Measurements from ENCODE around the gene AGMAT. TPM values are rescaled to one million over a fixed set of nuclear protein-coding genes. Genes with fewer than 3 reads are reported as not detected.
A peak's percentile ranks its signal among the peaks of the same experiment; 100 is the strongest.

Gene AGMAT
- total and polyA plus RNA-seq, 2 of the 8 experiments (the other 6 are each of a cell fraction or from before 2014, with no cell fraction given), result 3.7 to 5.8 TPM

- no peak overlapping the region for H3K27ac ChIP-seq (ENCODE audit: low read depth, low read length)
- POLR2A ChIA-PET (ENCODE audit: partially characterized antibody), result interaction anchor here (1.3 to 5.7 kb wide), 2 partner anchors 12 to 32 kb away, joined by 5 to 37 read pairs; partner anchors contain the start of gene AGMAT
Measured at GRCh38 chr1:15616373-15617172, 31.7 kb upstream of the AGMAT start.

More at GRCh38 chr1:15616373-15617172, 31.7 kb upstream of the AGMAT start:
- H2BK15ac ChIP-seq (ENCODE audit: low read length), result no peak overlapping the region
- no peak overlapping the region for H4K91ac ChIP-seq (replicated peaks; ENCODE audit: insufficient read length, low read length)
- H2AK5ac ChIP-seq (ENCODE audit: low read depth, low read length), result no peak overlapping the region
- no peaks in the 10 kb centered on the region for H3K27me3 ChIP-seq (replicated peaks in 1 of 4; ENCODE audit: control insufficient read depth in 3 of 4, extremely low read depth in 1 of 4, insufficient read depth in 3 of 4, low read length in 3 of 4)
- CTCF ChIA-PET (ENCODE audit: partially characterized antibody), result interaction anchor here (0.7 to 1.5 kb wide), 4 partner anchors 11 to 38 kb away, joined by 3 to 9 read pairs (median 6); no protein-coding TSS in a partner anchor
- H2AFZ ChIP-seq (ENCODE audit: low read length), result peak overlapping the region; percentile 81
- peaks cover 14 to 39% of the 10 kb centered on the region in 2 experiments for H3K79me2 ChIP-seq (ENCODE audit: control insufficient read depth in 1 of 2, insufficient read depth in 2 of 2, low read length in 2 of 2)
- no peaks in the 10 kb centered on the region for H3K9me3 ChIP-seq (ENCODE audit: insufficient read depth in 2 of 2, low read depth in 1 of 2, low read length in 1 of 2)
- H3K23me2 ChIP-seq (ENCODE audit: low read depth, low read length), result peaks cover 4% of the 10 kb centered on the region
- H2BK12ac ChIP-seq (ENCODE audit: low read depth, low read length), result no peak overlapping the region
- H3K79me1 ChIP-seq (ENCODE audit: low read depth, low read length), result peaks cover 2% of the 10 kb centered on the region; the same call in 1 of the 2 replicates
- H3K4me3 ChIP-seq (ENCODE audit: extremely low read depth in 1 of 4, insufficient read depth in 2 of 4, low read depth in 3 of 4, low read length in 4 of 4), result peak overlapping the region; percentile 39 to 97 (median 47); a peak in 7 of 8 replicates
- H2BK5ac ChIP-seq (ENCODE audit: low read depth, low read length), result 0 out of 2 replicates have a peak overlapping the region, but pooled peaks have one; percentile 2
- no peak overlapping the region for H3K14ac ChIP-seq (ENCODE audit: insufficient read length)
- no peaks in the 10 kb centered on the region for H3K36me3 ChIP-seq (ENCODE audit: control insufficient read depth in 2 of 4, insufficient read depth in 4 of 4, low read length in 3 of 4)
- peak overlapping the region; percentile 68 to 83 for H3K4me2 ChIP-seq (ENCODE audit: insufficient read depth in 1 of 2, low read depth in 2 of 2, low read length in 2 of 2)
- peak overlapping the region in 1 of 4 experiments; percentile 50; a peak in 1 of 7 replicates for H3K9ac ChIP-seq (replicated peaks in 1 of 4; ENCODE audit: extremely low read depth in 1 of 4, low read depth in 3 of 4, low read length in 3 of 4)
- WGBS, 2 experiments (ENCODE audit: extremely low coverage in 1 of 2, insufficient coverage in 1 of 2, insufficient read length in 1 of 2, insufficient replicate concordance in 2 of 2, low coverage in 1 of 2, low lambda C conversion rate in 2 of 2, missing lambda C conversion rate in 1 of 2), result 29% methylated on average over 16 of the region's 16 CpGs; no CpG with 5 or more reads in 1 of the 2 experiments
- DNase-seq (ENCODE audit: low read depth in 1 of 2, low spot score in 2 of 2), result no peak
- FAIRE-seq, result no peak
- peak overlapping the region; percentile 44 for H4K5ac ChIP-seq (ENCODE audit: insufficient read length, low read depth, low read length)
- H3K4ac ChIP-seq (replicated peaks; ENCODE audit: insufficient read length, low read depth, low read length), result peak overlapping the region; percentile 16
- peaks cover 0 to 3% of the 10 kb centered on the region in 2 experiments for H4K20me1 ChIP-seq (replicated peaks in 1 of 2; ENCODE audit: control insufficient read depth in 1 of 2, insufficient read depth in 2 of 2, low read length in 2 of 2)
- no peak overlapping the region for H2BK20ac ChIP-seq (ENCODE audit: low read length)
- H3K18ac ChIP-seq (ENCODE audit: extremely low read depth, low read length), result peak overlapping the region; percentile 0; the same call in 1 of the 2 replicates
- no peak overlapping the region for H3K56ac ChIP-seq (replicated peaks; ENCODE audit: insufficient read length, low read depth, low read length)
- H3K4me1 ChIP-seq (replicated peaks in 1 of 4; ENCODE audit: control insufficient read depth in 3 of 4, insufficient read depth in 4 of 4, low read length in 3 of 4), result peaks cover 0 to 5% (median 0%) of the 10 kb centered on the region in 4 experiments; a peak in 1 of 7 replicates
- no peak overlapping the region for H2BK120ac ChIP-seq (replicated peaks; ENCODE audit: low read depth, low read length)
- TF ChIP-seq SAP30 (IDR thresholded peaks at IDR 0.05; ENCODE audit: insufficient read depth, insufficient replicate concordance, low read length) (peak; percentile 30), SIRT6 (IDR thresholded peaks at IDR 0.05; ENCODE audit: low read length) (no peak), ASH2L (IDR thresholded peaks at IDR 0.05; ENCODE audit: low read length) (peak; percentile 16), SP4 (IDR thresholded peaks at IDR 0.05; ENCODE audit: low read length) (no peak), POLR2A (IDR thresholded peaks at IDR 0.05; ENCODE audit: control extremely low read depth in 1 of 2, low read depth in 2 of 2, low read length in 2 of 2) (0 out of 3 replicates have a peak, but pooled peaks of 1 of the 2 experiments have one; percentile 63)
- H4K8ac ChIP-seq (ENCODE audit: extremely low read depth, insufficient read depth, low read length), result no peak overlapping the region
- H3K23ac ChIP-seq (ENCODE audit: insufficient read length), result no peak overlapping the region
